ENCODE data around the gene PTCD2. TPM values are rescaled to one million over a fixed set of nuclear protein-coding genes. Genes with fewer than 3 reads are reported as not detected.
A peak's percentile ranks its signal among the peaks of the same experiment; 100 is the strongest.

PTCD2 gene
- total and polyA plus RNA-seq, 2 of the 8 experiments (the other 6 are each of a cell fraction or from before 2014, with no cell fraction given) = 7.3 to 15.4 TPM

DNA sequence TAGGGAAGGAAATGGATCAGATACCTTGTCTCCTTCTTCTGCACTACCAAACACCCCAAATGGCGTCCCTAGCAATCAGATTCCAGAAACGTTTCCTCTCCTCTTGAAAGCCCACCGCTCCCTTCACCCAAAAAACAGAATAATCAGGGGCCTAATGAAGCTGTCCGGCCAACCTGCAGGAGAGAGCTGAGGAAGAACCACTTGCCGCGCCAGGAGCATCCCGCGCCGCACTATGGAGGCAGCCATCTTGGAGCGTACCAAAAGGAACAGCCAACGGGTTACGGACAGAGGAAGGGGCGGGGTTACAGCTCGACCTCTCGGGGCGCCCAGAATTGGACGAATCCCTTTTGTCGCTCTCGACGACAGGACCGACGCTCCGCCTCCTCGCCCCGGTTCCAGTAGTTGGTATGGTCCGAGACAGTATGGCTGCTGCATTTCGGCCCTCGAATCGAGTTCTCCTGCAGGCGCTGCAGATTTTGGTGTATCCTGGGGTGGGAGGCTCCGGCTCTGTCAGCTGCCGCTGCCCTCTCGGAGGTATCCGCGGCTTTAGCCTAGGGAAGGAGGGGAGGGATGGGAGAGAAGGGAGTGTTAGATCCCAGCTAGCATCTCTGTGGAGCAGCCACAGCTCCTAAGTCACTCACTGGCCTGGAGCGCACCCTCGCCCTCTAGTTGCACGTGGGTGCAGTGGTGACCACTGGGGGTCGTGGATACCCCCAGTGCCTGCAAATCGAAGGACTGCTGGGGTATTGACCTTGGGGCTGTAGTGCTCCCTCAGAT lies at the start of gene PTCD2, which contains the start of gene MRPS27 (continued):
- TF ChIP-seq, protein P1, sequence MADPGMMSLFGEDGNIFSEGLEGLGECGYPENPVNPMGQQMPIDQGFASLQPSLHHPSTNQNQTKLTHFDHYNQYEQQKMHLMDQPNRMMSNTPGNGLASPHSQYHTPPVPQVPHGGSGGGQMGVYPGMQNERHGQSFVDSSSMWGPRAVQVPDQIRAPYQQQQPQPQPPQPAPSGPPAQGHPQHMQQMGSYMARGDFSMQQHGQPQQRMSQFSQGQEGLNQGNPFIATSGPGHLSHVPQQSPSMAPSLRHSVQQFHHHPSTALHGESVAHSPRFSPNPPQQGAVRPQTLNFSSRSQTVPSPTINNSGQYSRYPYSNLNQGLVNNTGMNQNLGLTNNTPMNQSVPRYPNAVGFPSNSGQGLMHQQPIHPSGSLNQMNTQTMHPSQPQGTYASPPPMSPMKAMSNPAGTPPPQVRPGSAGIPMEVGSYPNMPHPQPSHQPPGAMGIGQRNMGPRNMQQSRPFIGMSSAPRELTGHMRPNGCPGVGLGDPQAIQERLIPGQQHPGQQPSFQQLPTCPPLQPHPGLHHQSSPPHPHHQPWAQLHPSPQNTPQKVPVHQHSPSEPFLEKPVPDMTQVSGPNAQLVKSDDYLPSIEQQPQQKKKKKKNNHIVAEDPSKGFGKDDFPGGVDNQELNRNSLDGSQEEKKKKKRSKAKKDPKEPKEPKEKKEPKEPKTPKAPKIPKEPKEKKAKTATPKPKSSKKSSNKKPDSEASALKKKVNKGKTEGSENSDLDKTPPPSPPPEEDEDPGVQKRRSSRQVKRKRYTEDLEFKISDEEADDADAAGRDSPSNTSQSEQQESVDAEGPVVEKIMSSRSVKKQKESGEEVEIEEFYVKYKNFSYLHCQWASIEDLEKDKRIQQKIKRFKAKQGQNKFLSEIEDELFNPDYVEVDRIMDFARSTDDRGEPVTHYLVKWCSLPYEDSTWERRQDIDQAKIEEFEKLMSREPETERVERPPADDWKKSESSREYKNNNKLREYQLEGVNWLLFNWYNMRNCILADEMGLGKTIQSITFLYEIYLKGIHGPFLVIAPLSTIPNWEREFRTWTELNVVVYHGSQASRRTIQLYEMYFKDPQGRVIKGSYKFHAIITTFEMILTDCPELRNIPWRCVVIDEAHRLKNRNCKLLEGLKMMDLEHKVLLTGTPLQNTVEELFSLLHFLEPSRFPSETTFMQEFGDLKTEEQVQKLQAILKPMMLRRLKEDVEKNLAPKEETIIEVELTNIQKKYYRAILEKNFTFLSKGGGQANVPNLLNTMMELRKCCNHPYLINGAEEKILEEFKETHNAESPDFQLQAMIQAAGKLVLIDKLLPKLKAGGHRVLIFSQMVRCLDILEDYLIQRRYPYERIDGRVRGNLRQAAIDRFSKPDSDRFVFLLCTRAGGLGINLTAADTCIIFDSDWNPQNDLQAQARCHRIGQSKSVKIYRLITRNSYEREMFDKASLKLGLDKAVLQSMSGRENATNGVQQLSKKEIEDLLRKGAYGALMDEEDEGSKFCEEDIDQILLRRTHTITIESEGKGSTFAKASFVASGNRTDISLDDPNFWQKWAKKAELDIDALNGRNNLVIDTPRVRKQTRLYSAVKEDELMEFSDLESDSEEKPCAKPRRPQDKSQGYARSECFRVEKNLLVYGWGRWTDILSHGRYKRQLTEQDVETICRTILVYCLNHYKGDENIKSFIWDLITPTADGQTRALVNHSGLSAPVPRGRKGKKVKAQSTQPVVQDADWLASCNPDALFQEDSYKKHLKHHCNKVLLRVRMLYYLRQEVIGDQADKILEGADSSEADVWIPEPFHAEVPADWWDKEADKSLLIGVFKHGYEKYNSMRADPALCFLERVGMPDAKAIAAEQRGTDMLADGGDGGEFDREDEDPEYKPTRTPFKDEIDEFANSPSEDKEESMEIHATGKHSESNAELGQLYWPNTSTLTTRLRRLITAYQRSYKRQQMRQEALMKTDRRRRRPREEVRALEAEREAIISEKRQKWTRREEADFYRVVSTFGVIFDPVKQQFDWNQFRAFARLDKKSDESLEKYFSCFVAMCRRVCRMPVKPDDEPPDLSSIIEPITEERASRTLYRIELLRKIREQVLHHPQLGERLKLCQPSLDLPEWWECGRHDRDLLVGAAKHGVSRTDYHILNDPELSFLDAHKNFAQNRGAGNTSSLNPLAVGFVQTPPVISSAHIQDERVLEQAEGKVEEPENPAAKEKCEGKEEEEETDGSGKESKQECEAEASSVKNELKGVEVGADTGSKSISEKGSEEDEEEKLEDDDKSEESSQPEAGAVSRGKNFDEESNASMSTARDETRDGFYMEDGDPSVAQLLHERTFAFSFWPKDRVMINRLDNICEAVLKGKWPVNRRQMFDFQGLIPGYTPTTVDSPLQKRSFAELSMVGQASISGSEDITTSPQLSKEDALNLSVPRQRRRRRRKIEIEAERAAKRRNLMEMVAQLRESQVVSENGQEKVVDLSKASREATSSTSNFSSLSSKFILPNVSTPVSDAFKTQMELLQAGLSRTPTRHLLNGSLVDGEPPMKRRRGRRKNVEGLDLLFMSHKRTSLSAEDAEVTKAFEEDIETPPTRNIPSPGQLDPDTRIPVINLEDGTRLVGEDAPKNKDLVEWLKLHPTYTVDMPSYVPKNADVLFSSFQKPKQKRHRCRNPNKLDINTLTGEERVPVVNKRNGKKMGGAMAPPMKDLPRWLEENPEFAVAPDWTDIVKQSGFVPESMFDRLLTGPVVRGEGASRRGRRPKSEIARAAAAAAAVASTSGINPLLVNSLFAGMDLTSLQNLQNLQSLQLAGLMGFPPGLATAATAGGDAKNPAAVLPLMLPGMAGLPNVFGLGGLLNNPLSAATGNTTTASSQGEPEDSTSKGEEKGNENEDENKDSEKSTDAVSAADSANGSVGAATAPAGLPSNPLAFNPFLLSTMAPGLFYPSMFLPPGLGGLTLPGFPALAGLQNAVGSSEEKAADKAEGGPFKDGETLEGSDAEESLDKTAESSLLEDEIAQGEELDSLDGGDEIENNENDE (IDR thresholded peaks at IDR 0.05; ENCODE audit: insufficient replicate concordance, low read length) = no peak
- no peak for TF ChIP-seq TCF12 (IDR thresholded peaks at IDR 0.05; ENCODE audit: low read depth, low read length)
- TF ChIP-seq CEBPB (IDR thresholded peaks at IDR 0.05; ENCODE audit: low read depth, low read length) = no peak
- no peak for TF ChIP-seq RNF2 (IDR thresholded peaks at IDR 0.05; ENCODE audit: borderline replicate concordance, low read depth, low read length, missing control alignments, poor library complexity, severe bottlenecking)
- peak; percentile 91 for TF ChIP-seq KDM5A (IDR thresholded peaks at IDR 0.05; ENCODE audit: low read length)
- no peak for TF ChIP-seq CBX8 (IDR thresholded peaks at IDR 0.05; ENCODE audit: borderline replicate concordance, low read depth, low read length)
- peak; percentile 99 for TF ChIP-seq YY1 (IDR thresholded peaks at IDR 0.05; ENCODE audit: low read depth, low read length)
- TF ChIP-seq CHD2 (IDR thresholded peaks at IDR 0.05; ENCODE audit: low read length) = no peak
- peak in 1 of 2 experiments; percentile 98; a peak in 2 of 3 replicates for TF ChIP-seq EP300 (IDR thresholded peaks at IDR 0.05; ENCODE audit: borderline replicate concordance in 1 of 2, low read depth in 2 of 2, low read length in 2 of 2)
- no peak for TF ChIP-seq SUZ12 (IDR thresholded peaks at IDR 0.05; ENCODE audit: low read length)

Measured in H1 (cell line).